HUES6 (cell line): ENCODE data around the gene AHSG.

Experiments
- H3K27ac ChIP-seq: 2 replicates; pipeline ENCODE4 v1.7.0; 2013; ENCODE audit warnings: low read depth, mild to moderate bottlenecking, low read length, inconsistent platforms
- H3K27me3 ChIP-seq: 2 replicates; pipeline ENCODE4 v1.6.1; 2013; ENCODE audit warnings: low read length; ENCODE audit not compliant: control insufficient read depth, insufficient read depth
- H3K36me3 ChIP-seq: 2 replicates; pipeline ENCODE4 v1.6.1; 2013; ENCODE audit warnings: low read length; ENCODE audit not compliant: control insufficient read depth, insufficient read depth
- H3K4me1 ChIP-seq: 2 replicates; pipeline ENCODE4 v1.6.1; 2013; ENCODE audit warnings: low read length; ENCODE audit not compliant: control insufficient read depth, insufficient read depth
- H3K4me3 ChIP-seq: 2 replicates; pipeline ENCODE4 v1.5.1; 2013; ENCODE audit warnings: low read depth, low read length
- H3K9ac ChIP-seq: one replicate; pipeline ENCODE4 v1.6.1; 2013; ENCODE audit warnings: mild to moderate bottlenecking, low read length
- H3K9me3 ChIP-seq: 2 replicates; pipeline ENCODE4 v1.6.1; 2013; ENCODE audit warnings: low read depth, low read length; ENCODE audit not compliant: control insufficient read depth, insufficient read depth

Gene AHSG

DNA sequence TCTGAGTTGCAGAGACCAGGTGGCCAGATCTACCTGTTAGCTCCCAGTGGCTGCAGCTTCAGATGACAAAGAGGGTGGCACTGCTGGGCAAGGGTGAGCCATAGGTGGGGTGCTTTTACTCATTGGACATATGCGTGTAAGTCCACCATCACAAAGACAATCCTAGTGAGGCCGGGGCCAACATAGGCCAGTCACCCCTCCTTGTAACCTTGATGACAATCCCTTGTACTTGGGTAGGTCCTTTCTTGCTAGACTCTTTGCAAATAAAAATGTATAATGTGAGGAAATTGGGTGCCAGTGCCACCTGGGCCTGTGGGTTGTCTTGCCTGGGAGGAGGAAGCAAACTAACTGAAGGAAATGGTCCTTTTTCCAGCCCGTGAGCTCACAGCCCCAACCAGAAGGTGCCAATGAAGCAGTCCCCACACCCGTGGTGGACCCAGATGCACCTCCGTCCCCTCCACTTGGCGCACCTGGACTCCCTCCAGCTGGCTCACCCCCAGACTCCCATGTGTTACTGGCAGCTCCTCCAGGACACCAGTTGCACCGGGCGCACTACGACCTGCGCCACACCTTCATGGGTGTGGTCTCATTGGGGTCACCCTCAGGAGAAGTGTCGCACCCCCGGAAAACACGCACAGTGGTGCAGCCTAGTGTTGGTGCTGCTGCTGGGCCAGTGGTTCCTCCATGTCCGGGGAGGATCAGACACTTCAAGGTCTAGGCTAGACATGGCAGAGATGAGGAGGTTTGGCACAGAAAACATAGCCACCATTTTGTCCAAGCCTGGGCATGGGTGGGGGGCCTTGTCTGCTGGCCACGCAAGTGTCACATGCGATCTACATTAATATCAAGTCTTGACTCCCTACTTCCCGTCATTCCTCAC is 7.6 kb downstream of the AHSG start:
- no peaks in the 10 kb centered on the region for H3K9me3 ChIP-seq
- H3K9ac ChIP-seq, result no peak overlapping the region
- no peak overlapping the region for H3K27ac ChIP-seq
- H3K27me3 ChIP-seq, result peaks cover 16% of the 10 kb centered on the region
- H3K4me3 ChIP-seq, result no peak overlapping the region
- no peaks in the 10 kb centered on the region for H3K36me3 ChIP-seq
- peaks cover 6% of the 10 kb centered on the region for H3K4me1 ChIP-seq

DNA sequence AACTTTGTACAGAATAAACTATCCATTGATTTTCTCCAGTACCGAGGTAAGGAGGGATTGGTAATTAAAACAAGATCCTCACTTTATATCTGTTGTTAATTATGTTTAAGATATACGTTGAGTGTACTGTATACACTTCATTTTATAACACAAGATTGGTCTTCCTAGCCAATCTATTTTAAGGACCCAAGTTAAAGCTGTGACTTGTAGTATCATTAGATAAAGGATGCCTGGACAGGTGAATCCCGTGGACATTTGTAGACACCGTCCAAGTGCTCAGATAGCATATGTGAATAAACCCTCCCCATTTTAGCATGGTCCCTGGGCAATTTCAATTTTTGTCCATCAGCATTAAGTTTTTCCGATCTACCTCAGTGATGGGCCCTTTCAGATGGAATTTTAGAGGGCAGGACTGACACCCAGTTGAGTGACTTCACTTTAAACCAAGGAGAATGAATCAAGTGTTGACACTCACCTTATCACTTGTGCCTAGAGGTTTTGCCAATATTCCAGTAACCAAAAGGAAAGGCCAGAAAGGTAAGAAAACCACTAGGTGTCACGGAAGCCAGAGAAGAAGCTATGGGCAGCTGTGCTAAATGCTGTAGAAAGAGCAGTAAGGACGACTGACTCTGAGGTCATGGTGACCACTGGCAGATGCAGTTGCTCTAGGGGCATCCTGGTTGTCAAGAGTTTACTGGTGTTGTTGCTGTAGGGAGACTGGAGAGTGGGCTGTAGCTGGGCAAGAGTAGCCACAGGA is 9.2 kb downstream of the AHSG start:
- peaks cover 16% of the 10 kb centered on the region for H3K27me3 ChIP-seq
- peaks cover 6% of the 10 kb centered on the region for H3K4me1 ChIP-seq
- H3K36me3 ChIP-seq, result no peaks in the 10 kb centered on the region
- no peak overlapping the region for H3K4me3 ChIP-seq
- no peak overlapping the region for H3K27ac ChIP-seq
- H3K9me3 ChIP-seq, result no peaks in the 10 kb centered on the region
- H3K9ac ChIP-seq, result no peak overlapping the region

DNA sequence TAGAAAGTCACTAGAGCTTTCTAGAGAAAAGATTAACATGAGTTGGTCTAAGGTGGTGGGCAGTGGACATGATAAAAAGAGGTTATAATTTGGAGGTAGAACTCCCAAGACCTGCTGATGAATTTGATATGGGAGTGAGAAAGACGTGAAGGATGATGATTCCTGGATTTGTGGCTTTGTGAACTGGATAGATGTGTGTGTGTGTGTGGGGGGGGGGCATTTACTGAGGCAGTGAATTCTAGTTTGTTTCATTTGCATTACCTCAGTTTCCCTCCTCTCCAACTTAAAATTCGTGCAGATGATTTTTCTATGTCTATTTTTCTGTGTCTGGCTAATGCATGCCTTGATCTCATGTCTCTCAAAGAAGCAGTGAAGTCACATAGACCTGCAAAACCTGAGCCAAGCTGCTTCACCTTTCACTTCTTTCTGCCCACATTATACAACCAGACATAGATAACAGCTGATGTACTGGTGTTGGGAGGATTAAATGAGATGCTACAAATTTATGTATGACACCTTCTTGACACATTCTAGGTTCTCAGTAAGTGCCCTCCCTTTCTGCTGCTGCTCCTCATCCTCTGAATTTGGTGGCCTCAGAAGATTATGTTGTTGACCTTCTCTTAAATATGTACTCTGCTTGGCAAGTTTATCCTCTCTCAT is 9.9 kb downstream of the AHSG start:
- Histone ChIP-seq H3K27me3 (peaks cover 10% of the 10 kb centered on the region), H3K9me3 (no peaks in the 10 kb centered on the region)

DNA sequence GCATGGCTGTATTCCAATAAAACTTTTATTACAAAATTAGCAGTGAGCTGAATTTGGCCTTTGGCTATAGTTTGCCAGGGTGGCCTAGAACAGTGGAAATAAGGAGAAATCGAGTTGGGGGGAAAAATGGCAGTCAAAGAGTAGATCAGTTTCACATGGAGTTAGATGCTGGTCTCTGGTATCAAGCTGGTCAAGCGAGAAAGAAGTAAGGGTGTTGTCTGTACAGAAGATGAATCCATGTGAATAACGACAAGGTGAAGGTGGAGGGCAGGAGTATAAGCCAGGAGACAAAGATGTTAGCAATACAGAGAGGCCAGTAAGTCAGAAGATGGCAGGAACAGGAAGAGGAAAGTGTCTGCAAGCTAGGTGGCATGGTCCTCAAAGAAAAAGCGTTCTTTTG is 11.7 kb downstream of the AHSG start:
- H3K27me3 ChIP-seq, result no peaks in the 10 kb centered on the region
- no peak overlapping the region for H3K9ac ChIP-seq
- H3K4me3 ChIP-seq, result no peak overlapping the region
- no peak overlapping the region for H3K27ac ChIP-seq
- H3K9me3 ChIP-seq, result no peaks in the 10 kb centered on the region
- H3K36me3 ChIP-seq, result no peaks in the 10 kb centered on the region
- H3K4me1 ChIP-seq, result no peaks in the 10 kb centered on the region

More for the DNA sequence above, 9.9 kb downstream of the AHSG start:
- H3K4me3 ChIP-seq, result no peak overlapping the region
- no peaks in the 10 kb centered on the region for H3K36me3 ChIP-seq
- H3K4me1 ChIP-seq, result no peaks in the 10 kb centered on the region
- no peak overlapping the region for H3K27ac ChIP-seq
- H3K9ac ChIP-seq, result no peak overlapping the region

DNA sequence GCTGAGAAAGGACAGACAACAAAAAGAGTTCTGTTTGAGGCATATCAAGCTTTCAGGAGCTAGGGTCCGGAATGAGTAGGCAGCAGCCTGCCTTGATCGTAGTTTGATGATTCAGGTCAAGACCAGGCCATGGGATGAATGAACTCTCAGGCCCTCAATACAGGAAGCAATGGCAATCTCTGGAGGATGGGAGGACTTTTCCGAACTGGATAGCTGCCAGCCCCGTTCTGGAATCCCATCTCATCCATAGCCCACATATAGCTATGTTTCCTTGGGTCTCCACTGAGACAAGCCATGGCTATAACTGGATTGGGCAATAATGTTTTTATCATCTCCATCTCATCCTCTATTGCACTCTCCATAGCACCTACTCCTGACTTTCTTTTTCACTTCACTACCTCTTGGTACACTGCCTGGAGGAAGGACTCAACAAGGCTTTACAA is 12.8 kb downstream of the AHSG start:
- H3K36me3 ChIP-seq, result no peaks in the 10 kb centered on the region
- H3K9ac ChIP-seq, result no peak overlapping the region
- no peaks in the 10 kb centered on the region; the same call in 1 of the 2 replicates for H3K4me1 ChIP-seq
- no peaks in the 10 kb centered on the region for H3K9me3 ChIP-seq
- H3K4me3 ChIP-seq, result no peak overlapping the region
- no peaks in the 10 kb centered on the region for H3K27me3 ChIP-seq
- no peak overlapping the region for H3K27ac ChIP-seq

DNA sequence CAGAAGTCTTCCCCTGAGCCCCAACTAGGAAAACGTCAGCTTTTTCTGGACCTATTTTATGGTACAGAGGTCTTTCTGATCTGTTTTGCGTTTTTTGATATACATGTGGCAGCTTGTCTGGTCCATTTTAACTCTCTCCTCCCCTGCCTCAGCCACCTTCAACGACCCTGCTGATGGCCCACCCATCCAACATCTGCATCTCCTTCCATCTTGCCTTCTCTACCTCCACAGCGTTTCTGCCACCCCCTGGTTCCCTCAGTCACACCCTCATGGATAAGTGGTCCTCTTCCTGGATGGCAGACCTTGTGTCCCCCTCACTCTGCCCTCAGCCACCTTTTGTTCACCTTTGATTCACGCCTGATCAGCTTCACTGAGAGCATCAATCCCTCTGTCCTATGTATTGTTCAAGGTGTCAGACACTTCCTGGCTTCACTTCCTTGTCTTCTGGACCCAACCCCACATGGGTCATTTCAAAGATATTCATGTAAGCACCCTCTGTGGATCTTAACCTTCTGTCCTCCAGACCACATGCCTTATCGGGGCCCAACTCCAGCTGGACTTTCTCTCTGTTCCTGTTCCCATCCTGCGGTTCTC is 13.5 kb downstream of the AHSG start:
- Histone ChIP-seq H3K4me3 (no peak overlapping the region), H3K4me1 (peaks cover 3% of the 10 kb centered on the region), H3K27ac (no peak overlapping the region), H3K27me3 (no peaks in the 10 kb centered on the region), H3K9ac (no peak overlapping the region), H3K36me3 (no peaks in the 10 kb centered on the region), H3K9me3 (no peaks in the 10 kb centered on the region)

DNA sequence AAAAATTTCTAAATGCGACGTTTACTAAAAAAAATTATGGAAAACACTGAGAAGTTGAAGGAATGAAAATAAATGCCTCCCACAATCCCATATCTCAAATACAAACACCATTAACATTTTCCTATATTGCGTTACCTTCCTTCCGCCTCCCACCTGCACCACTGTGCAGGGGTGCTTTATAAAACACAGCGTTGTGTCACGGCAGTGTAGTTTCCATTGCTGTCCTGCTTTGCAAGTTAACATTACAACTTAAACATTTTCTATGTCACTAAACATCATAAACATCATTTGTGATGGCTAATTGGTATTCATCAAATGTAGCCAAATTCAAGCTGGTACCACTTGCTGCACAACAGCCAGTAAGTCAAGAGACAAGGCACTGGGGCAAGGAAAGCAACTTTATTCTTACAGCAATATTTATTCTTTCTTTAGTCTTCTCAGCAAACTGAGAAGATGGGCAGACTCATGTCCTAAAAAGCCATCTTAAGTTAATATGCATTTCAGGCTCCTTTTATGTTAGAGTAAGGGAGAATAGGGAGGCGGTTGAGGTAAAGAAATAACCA is 15.1 kb downstream of the AHSG start:
- H3K27ac ChIP-seq, result no peak overlapping the region
- H3K27me3 ChIP-seq, result no peaks in the 10 kb centered on the region

DNA sequence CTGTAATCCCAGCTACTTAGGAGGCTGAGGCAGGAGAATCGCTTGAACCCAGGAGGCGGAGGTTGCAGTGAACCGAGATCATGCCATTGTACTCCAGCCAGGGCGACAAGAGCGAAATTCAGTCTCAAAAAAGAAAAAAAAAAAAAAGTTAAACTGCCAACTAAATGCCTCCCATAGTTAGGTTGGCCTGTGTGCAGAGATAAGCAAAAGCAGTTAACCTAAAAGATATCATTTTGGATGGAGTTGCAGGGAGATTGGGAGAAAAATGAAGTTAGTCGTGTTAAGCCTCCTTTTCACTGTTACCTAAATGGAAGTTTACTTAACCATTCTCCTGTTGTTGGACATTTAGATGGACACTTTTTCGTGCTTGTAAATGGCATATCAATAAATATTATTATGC is 15.9 kb downstream of the AHSG start:
- Histone ChIP-seq H3K27me3 (no peaks in the 10 kb centered on the region), H3K4me1 (peaks cover 3% of the 10 kb centered on the region), H3K9ac (no peak overlapping the region), H3K9me3 (no peaks in the 10 kb centered on the region), H3K4me3 (no peak overlapping the region), H3K27ac (no peak overlapping the region), H3K36me3 (no peaks in the 10 kb centered on the region)

More for the DNA sequence above, 15.1 kb downstream of the AHSG start:
- Histone ChIP-seq H3K36me3 (no peaks in the 10 kb centered on the region), H3K4me1 (peaks cover 3% of the 10 kb centered on the region), H3K9me3 (no peaks in the 10 kb centered on the region), H3K4me3 (no peak overlapping the region), H3K9ac (no peak overlapping the region)

DNA sequence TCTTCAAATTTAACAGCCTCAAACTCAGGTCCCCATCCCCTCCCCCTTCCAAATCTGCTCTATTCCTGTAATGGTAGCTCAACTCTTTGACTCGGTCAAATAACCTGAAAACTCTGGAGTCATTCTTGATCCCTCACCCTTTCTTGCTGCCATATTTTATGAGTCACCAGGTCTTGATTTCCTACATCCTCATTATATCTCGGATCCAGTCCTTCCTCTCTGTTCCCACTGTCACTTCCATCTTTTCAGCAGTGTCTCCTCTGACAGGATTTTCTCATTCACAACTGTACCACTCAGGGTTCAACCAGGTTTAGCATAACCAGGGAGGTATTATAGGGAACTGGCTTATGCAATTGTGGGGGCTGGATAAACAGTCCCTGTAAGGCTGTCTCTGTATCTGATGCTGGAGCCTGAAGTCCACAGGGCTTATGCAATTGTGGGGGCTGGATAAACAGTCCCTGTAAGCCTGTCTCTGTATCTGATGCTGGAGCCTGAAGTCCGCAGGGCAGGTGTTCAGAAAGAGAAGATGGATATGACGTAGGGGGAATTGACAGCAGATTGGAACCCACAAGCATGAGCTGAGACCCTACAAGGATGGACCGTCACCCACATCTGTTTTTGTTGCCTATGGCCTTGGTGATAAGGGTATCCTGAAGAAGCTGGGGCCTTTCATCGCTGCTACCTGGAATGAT is 18.2 kb downstream of the AHSG start:
- Histone ChIP-seq H3K9ac (no peak overlapping the region), H3K9me3 (no peaks in the 10 kb centered on the region), H3K27me3 (no peaks in the 10 kb centered on the region), H3K4me3 (no peak overlapping the region), H3K36me3 (no peaks in the 10 kb centered on the region), H3K4me1 (peaks cover 3% of the 10 kb centered on the region), H3K27ac (no peak overlapping the region)

DNA sequence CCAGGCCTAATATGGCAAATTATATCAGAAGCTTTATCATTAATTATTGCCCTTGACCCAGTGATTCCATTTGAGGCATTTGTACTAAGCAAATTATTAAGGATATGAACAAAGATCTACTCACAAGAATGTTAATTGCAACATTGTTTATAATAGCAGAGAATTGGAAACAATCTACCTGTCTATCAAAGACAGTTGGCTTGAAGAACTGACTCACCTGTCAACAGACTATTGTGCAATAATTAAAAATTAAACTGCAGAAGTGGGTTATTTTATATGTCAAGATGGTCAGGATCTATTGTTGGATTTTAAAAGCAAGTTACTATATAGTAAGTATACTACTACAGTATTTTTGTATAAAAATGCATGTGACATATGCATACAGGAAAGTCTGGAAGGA is 20.6 kb downstream of the AHSG start:
- peaks cover 3% of the 10 kb centered on the region for H3K4me1 ChIP-seq
- no peaks in the 10 kb centered on the region for H3K36me3 ChIP-seq
- no peak overlapping the region for H3K27ac ChIP-seq
- H3K27me3 ChIP-seq, result no peaks in the 10 kb centered on the region
- no peak overlapping the region for H3K9ac ChIP-seq
- no peaks in the 10 kb centered on the region for H3K9me3 ChIP-seq
- no peak overlapping the region for H3K4me3 ChIP-seq
